Mammary epithelial cell (primary cell): Measurements from ENCODE around the gene SCYGR3.

Source experiments
- CTCF ChIP-seq, 2 donors: IDR thresholded peaks in 1 of 2; conservative IDR thresholded peaks in 1 of 2; 2 replicates each; pipeline ENCODE4 v1.5.1; 2011 to 2012; ENCODE audit warnings: inconsistent platforms in 2 of 2, low read length in 2 of 2, mild to moderate bottlenecking in 2 of 2, control low read depth in 1 of 2, low read depth in 1 of 2; ENCODE audit not compliant: insufficient read depth in 1 of 2; ENCODE audit errors: extremely low read depth in 1 of 2
- EZH2 ChIP-seq: IDR thresholded peaks from 2 replicates; pipeline ENCODE4 v1.6.1; 2012; ENCODE audit warnings: low read length, inconsistent platforms, borderline replicate concordance

DNA sequence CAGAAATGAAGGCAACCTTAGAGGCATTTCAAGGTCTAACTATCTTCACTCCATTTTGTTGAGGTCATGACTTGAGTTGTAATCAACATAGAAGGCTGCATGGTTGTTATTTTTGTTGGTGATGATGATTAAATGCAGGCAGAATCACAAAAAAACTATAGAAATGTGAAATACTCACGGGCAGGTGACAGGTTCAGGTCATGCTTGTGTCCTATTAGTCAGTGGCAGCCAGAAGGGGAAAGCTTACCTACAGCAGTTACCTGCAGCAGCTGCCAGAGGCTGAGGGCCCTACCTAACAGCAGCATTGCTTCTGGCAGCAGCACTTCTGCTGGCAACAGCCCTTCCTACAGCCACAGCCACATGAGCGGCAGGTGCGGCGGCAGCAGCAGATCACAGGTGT is 394 bp downstream of the SCYGR3 start:
- TF ChIP-seq EZH2 (no peak), CTCF (conservative IDR thresholded peaks at IDR 0.05 in 1 of 2, IDR thresholded peaks at IDR 0.05 in 1 of 2; ENCODE audit: extremely low read depth in 1 of 2, insufficient read depth in 1 of 2, low read depth in 1 of 2, low read length in 2 of 2) (no peak)
